Measurements from ENCODE around the gene BAHD1. TPM values are rescaled to one million over a fixed set of nuclear protein-coding genes. Genes with fewer than 3 reads are reported as not detected.

Gene BAHD1
- total RNA-seq, 2 donors from 2014 or later = 10.1 to 16.2 TPM

DNA sequence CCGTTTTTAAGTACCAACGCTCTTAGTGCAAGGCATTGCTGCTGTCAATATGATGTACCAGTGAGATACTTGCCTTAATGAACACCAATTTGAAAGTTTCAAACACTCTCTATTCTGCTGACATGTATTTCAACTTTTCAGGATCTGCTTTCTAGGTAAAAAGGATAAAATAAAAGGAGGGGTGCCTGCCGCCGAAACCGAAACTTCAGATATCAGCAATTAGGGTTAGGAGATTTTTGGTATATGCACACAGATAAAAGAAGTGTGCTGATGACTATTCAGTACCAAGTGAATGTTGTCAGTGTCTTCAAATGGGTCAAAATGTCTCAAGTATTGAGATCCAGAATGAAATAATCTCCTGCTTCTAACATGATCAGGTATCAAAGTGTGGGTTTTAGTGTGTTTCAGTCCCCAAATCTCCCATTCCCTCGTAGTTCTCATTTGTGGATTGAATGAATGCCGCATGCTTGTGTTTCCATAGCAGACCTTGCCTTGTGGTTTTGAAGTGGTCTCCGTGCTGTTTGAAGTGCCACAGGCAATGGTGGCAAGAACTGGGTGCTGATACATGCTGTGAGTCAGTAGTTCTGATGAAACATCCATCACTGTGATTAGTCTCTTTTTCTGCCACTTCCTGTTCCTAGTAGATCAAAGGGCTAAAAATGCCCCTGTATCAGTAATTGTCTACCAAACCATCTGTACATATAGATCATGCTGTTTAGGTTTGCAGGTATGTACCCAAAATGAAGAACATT lies 52.5 kb downstream of the BAHD1 start:
- H3K4me3 ChIP-seq = no peak overlapping the region
- intact Hi-C loops (cut with DNase I) = no loop called here
- no peaks in the 10 kb centered on the region for H3K36me3 ChIP-seq (replicated peaks in 1 of 2; ENCODE audit: insufficient read depth in 1 of 2, low read depth in 2 of 2)
- H3K27me3 ChIP-seq = no peaks in the 10 kb centered on the region
- H3K9me3 ChIP-seq = no peaks in the 10 kb centered on the region
- TF ChIP-seq, protein P1, sequence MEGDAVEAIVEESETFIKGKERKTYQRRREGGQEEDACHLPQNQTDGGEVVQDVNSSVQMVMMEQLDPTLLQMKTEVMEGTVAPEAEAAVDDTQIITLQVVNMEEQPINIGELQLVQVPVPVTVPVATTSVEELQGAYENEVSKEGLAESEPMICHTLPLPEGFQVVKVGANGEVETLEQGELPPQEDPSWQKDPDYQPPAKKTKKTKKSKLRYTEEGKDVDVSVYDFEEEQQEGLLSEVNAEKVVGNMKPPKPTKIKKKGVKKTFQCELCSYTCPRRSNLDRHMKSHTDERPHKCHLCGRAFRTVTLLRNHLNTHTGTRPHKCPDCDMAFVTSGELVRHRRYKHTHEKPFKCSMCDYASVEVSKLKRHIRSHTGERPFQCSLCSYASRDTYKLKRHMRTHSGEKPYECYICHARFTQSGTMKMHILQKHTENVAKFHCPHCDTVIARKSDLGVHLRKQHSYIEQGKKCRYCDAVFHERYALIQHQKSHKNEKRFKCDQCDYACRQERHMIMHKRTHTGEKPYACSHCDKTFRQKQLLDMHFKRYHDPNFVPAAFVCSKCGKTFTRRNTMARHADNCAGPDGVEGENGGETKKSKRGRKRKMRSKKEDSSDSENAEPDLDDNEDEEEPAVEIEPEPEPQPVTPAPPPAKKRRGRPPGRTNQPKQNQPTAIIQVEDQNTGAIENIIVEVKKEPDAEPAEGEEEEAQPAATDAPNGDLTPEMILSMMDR (IDR thresholded peaks at IDR 0.05) = no peak
- TF ChIP-seq POLR2A (IDR thresholded peaks at IDR 0.05) = no peak
- H3K27ac ChIP-seq = no peak overlapping the region
- DNase-seq = no peak
- WGBS, 2 donors = 74 to 88% methylated on average over 8 of the region's 8 CpGs
- no peaks in the 10 kb centered on the region for H3K4me1 ChIP-seq
- no peak for ATAC-seq

DNA sequence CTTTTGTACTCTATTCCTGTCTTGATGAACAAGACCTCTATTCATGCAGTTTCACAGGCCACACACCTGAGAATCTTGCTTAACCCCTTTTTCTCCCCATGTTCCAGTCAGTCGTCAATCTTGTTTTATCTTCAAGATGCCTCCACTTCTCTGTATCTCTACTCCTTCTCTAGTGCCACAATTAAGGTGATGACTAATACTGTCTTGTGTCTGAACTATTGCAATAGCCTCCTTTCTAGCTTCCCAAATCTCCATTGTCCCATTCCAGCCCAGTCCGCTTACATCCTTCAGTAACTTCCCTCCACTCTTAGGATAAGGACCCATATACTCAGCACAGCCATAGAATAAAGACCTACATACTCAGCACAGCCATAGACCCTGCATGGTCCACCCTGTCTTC lies 54.8 kb downstream of the BAHD1 start:
- 91 to 94% methylated on average over 2 of the region's 2 CpGs for WGBS, 2 donors
- ATAC-seq = no peak

GRCh38 chr15:40498418-40498817 lies 57.7 kb downstream of the BAHD1 start:
- 73 to 79% methylated on average over 5 of the region's 5 CpGs for WGBS, 2 donors
- Histone ChIP-seq H3K27ac (no peak overlapping the region), H3K36me3 (replicated peaks in 1 of 2; ENCODE audit: insufficient read depth in 1 of 2, low read depth in 2 of 2) (no peaks in the 10 kb centered on the region), H3K27me3 (no peaks in the 10 kb centered on the region), H3K4me1 (no peaks in the 10 kb centered on the region), H3K4me3 (no peak overlapping the region), H3K9me3 (no peaks in the 10 kb centered on the region)
- ATAC-seq (no peak), DNase-seq (no peak)
- intact Hi-C loops (cut with DNase I) = no loop called here
- TF ChIP-seq POLR2A (IDR thresholded peaks at IDR 0.05) = no peak
- TF ChIP-seq, protein P1 (IDR thresholded peaks at IDR 0.05) = no peak

More for the DNA sequence above, 54.8 kb downstream of the BAHD1 start:
- DNase-seq = no peak
- H3K36me3 ChIP-seq (replicated peaks in 1 of 2; ENCODE audit: insufficient read depth in 1 of 2, low read depth in 2 of 2) = no peaks in the 10 kb centered on the region
- no peak overlapping the region for H3K27ac ChIP-seq
- no peaks in the 10 kb centered on the region for H3K4me1 ChIP-seq
- no peaks in the 10 kb centered on the region for H3K27me3 ChIP-seq
- no peak overlapping the region for H3K4me3 ChIP-seq
- no peaks in the 10 kb centered on the region for H3K9me3 ChIP-seq
- TF ChIP-seq, protein P1 (IDR thresholded peaks at IDR 0.05) = no peak
- no peak for TF ChIP-seq POLR2A (IDR thresholded peaks at IDR 0.05)
- intact Hi-C loops (cut with DNase I) = no loop called here

DNA sequence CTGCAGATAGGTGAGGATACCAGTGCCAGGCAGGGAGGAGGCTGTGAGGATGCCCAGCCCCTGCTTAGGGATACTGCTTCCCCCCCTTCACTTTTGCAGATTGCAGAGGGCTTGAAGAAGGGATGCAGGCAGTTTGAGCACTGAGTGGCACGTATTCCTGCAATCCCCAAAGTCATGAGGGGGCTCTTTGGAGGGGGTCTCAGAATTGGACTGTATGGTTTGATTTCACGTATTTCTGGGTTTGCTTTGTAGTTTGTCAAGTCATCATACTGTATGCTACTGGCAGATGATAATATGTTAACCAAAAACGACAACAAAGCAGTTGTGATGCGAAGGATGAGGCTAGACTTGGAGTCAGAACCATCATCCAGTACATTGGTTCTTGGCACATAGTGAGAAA lies 58.1 kb downstream of the BAHD1 start:
- TF ChIP-seq, protein P1 (IDR thresholded peaks at IDR 0.05) = no peak
- TF ChIP-seq POLR2A (IDR thresholded peaks at IDR 0.05) = no peak
- DNase-seq (no peak), ATAC-seq (no peak)
- Histone ChIP-seq H3K9me3 (no peaks in the 10 kb centered on the region), H3K4me1 (no peaks in the 10 kb centered on the region), H3K4me3 (no peak overlapping the region), H3K36me3 (replicated peaks in 1 of 2; ENCODE audit: insufficient read depth in 1 of 2, low read depth in 2 of 2) (no peaks in the 10 kb centered on the region), H3K27me3 (no peaks in the 10 kb centered on the region), H3K27ac (no peak overlapping the region)
- WGBS, 2 donors = 73 to 82% methylated on average over 4 of the region's 4 CpGs
- intact Hi-C loops (cut with DNase I) = no loop called here

DNA sequence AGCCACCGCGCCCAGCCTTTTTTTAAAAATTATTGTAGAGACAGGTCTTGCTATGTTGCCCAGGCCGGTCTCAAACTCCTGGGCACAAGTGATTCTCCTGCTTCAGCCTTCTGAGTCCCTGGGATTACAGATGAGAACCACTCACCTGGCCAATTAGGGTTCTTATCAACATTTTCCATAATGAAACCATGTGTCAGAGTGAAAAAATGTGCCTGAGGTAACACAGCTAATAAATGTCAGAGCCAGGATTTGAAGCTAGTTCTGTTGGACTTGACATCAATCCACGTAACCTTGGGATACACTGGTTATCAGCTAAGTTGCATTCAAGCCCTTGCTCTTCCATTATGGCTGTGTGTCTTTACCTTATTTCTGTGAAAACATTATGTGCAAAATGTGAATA lies 59.2 kb downstream of the BAHD1 start:
- TF ChIP-seq, protein P1 (IDR thresholded peaks at IDR 0.05) = no peak
- no peak for TF ChIP-seq POLR2A (IDR thresholded peaks at IDR 0.05)
- Histone ChIP-seq H3K27ac (no peak overlapping the region), H3K36me3 (replicated peaks in 1 of 2; ENCODE audit: insufficient read depth in 1 of 2, low read depth in 2 of 2) (no peaks in the 10 kb centered on the region), H3K9me3 (no peaks in the 10 kb centered on the region), H3K4me3 (no peak overlapping the region), H3K27me3 (no peaks in the 10 kb centered on the region), H3K4me1 (no peaks in the 10 kb centered on the region)
- intact Hi-C loops (cut with DNase I) = no loop called here
- ATAC-seq = no peak
- 54 to 79% methylated on average over 4 of the region's 4 CpGs for WGBS, 2 donors
- no peak for DNase-seq

Data from body of pancreas (tissue), 4 donors.